ENCODE data around the gene CPT2.

GRCh38 chr1:53197291-53198200 is 922 bp downstream of the CPT2 start:
- TF ChIP-seq CTCF (conservative IDR thresholded peaks at IDR 0.05; ENCODE audit: low read depth, low read length), result no peak
- no peak for TF ChIP-seq MXI1 (IDR thresholded peaks at IDR 0.05; ENCODE audit: borderline replicate concordance, low read depth, low read length)
- no peak for TF ChIP-seq RAD21 (IDR thresholded peaks at IDR 0.05; ENCODE audit: low read length)
- TF ChIP-seq POLR2A (IDR thresholded peaks at IDR 0.05; ENCODE audit: low read depth, low read length), result no peak
- TF ChIP-seq RFX5 (IDR thresholded peaks at IDR 0.05; ENCODE audit: low read depth, low read length), result no peak
